ENCODE data around the gene TBCD. TPM values are rescaled to one million over a fixed set of nuclear protein-coding genes. Genes with fewer than 3 reads are reported as not detected.
A peak's percentile ranks its signal among the peaks of the same experiment; 100 is the strongest.

TBCD gene
- total RNA-seq, 1 experiment from 2014 or later, result 129 TPM

GRCh38 chr17:82931699-82932517 is 180.0 kb downstream of the TBCD start:
- Mint-ChIP-seq H3K4me1 (peaks cover 0 to 6% of the 10 kb centered on the region in 2 experiments; a peak in 1 of 4 replicates), H3K9me3 (no peaks in the 10 kb centered on the region), H3K27ac (peak overlapping the region in 1 of 3 experiments; percentile 49; a peak in 2 of 7 replicates), H3K36me3 (ENCODE audit: insufficient read depth in 1 of 3, low read depth in 3 of 3) (peaks cover 36 to 77% (median 76%) of the 10 kb centered on the region in 3 experiments), H3K4me3 (no peak overlapping the region), H3K27me3 (ENCODE audit: low read depth) (no peaks in the 10 kb centered on the region)
- H3K4me1 ChIP-seq (ENCODE audit: insufficient read depth, low read length), result no peaks in the 10 kb centered on the region
- H3K9ac ChIP-seq (ENCODE audit: extremely low read depth, insufficient read length, low read length), result no peak overlapping the region
- no peaks in the 10 kb centered on the region for H4K20me1 ChIP-seq (ENCODE audit: control insufficient read depth, insufficient read depth, insufficient read length)
- H3K18ac ChIP-seq (ENCODE audit: insufficient read length, low read depth, low read length), result no peak overlapping the region
- no peak overlapping the region for H3K4me2 ChIP-seq (ENCODE audit: insufficient read depth, insufficient read length, low read length)
- no peak overlapping the region for H4K91ac ChIP-seq (ENCODE audit: insufficient read length, low read depth, low read length)
- H4K5ac ChIP-seq (ENCODE audit: insufficient read length, low read depth, low read length), result no peak overlapping the region
- no peak overlapping the region for H3K23ac ChIP-seq (ENCODE audit: insufficient read length, low read depth, low read length)
- no peak overlapping the region for H3K4ac ChIP-seq (ENCODE audit: low read depth, low read length)
- no peak for TF ChIP-seq CTCF (conservative IDR thresholded peaks at IDR 0.05)
- no peak overlapping the region for H2AK5ac ChIP-seq (ENCODE audit: insufficient read length, low read length)
- H2BK12ac ChIP-seq (ENCODE audit: insufficient read length, low read depth, low read length), result no peak overlapping the region
- H3K9me3 ChIP-seq (ENCODE audit: control insufficient read depth, low read depth, low read length), result no peaks in the 10 kb centered on the region
- no peak overlapping the region for H3T11ph ChIP-seq (ENCODE audit: low read length)
- no peak for DNase-seq
- H3K79me2 ChIP-seq (ENCODE audit: insufficient read depth, low read length), result no peaks in the 10 kb centered on the region
- no peak overlapping the region for H2BK15ac ChIP-seq (ENCODE audit: low read depth, low read length)
- H3K14ac ChIP-seq (ENCODE audit: insufficient read depth, low read length), result no peak overlapping the region
- no CpG with 5 or more reads among the region's 29 CpGs for WGBS (ENCODE audit: extremely low coverage, insufficient read length, low lambda C conversion rate)
- no peaks in the 10 kb centered on the region for H3K27me3 ChIP-seq (ENCODE audit: insufficient read depth, low read length)
- no peaks in the 10 kb centered on the region for H3K23me2 ChIP-seq (ENCODE audit: insufficient read length, low read depth, low read length, poor library complexity, severe bottlenecking)
- no peaks in the 10 kb centered on the region for H3K79me1 ChIP-seq (ENCODE audit: insufficient read depth, low read depth, low read length, poor library complexity, severe bottlenecking)
- no peak overlapping the region for H2AFZ ChIP-seq (ENCODE audit: low read length)
- H2BK20ac ChIP-seq (ENCODE audit: low read depth, low read length, poor library complexity, severe bottlenecking), result no peak overlapping the region
- H3K27ac ChIP-seq (ENCODE audit: insufficient read length, low read depth, low read length), result no peak overlapping the region
- H2BK120ac ChIP-seq (ENCODE audit: low read depth, low read length, poor library complexity, severe bottlenecking), result no peak overlapping the region
- no peak overlapping the region for H3K56ac ChIP-seq (ENCODE audit: insufficient read length, low read depth, low read length)
- no peak overlapping the region for H2BK5ac ChIP-seq (ENCODE audit: insufficient read length, low read length)
- H4K8ac ChIP-seq (replicated peaks; ENCODE audit: insufficient read length, low read depth, low read length), result no peak overlapping the region
